ENCODE measurements around the gene ZNF780B. TPM values are rescaled to one million over a fixed set of nuclear protein-coding genes. Genes with fewer than 3 reads are reported as not detected.
A peak's percentile ranks its signal among the peaks of the same experiment; 100 is the strongest.

The ZNF780B gene
- polyA plus RNA-seq, 1 donor from 2014 or later, result 28.8 TPM

- Histone ChIP-seq H3K9me3 (ENCODE audit: low read length) (no peaks in the 10 kb centered on the region), H3K27me3 (ENCODE audit: insufficient read depth, low read depth, low read length) (no peaks in the 10 kb centered on the region), H3K9ac (ENCODE audit: low read length) (no peak overlapping the region), H2AFZ (ENCODE audit: low read depth, low read length) (no peak overlapping the region), H3K4me2 (ENCODE audit: low read length) (no peak overlapping the region), H3F3A (ENCODE audit: insufficient read depth, low read length, poor library complexity, severe bottlenecking) (no peaks in the 10 kb centered on the region), H3K9me2 (ENCODE audit: insufficient read depth, low read length) (no peaks in the 10 kb centered on the region), H3K27ac (ENCODE audit: low read length) (no peak overlapping the region), H3K4me3 (ENCODE audit: low read length) (peak overlapping the region; percentile 84), H4K20me1 (ENCODE audit: insufficient read depth) (no peaks in the 10 kb centered on the region), H3K36me3 (ENCODE audit: insufficient read depth, low read length) (no peaks in the 10 kb centered on the region), H3K79me2 (replicated peaks; ENCODE audit: insufficient read depth, low read length) (peaks cover 38% of the 10 kb centered on the region)
- TF ChIP-seq EZH2 (IDR thresholded peaks at IDR 0.05; ENCODE audit: borderline replicate concordance, insufficient read depth, low read length, poor library complexity, severe bottlenecking) (no peak), MXI1 (conservative IDR thresholded peaks at IDR 0.05; ENCODE audit: poor library complexity, severe bottlenecking) (no peak), TAF1 (IDR thresholded peaks at IDR 0.05; ENCODE audit: low read depth) (no peak), EP300 (conservative IDR thresholded peaks at IDR 0.05; ENCODE audit: poor library complexity, severe bottlenecking) (no peak), POLR2AphosphoS5 (IDR thresholded peaks at IDR 0.05) (no peak), CTCF (IDR thresholded peaks at IDR 0.05; ENCODE audit: poor library complexity, severe bottlenecking) (no peak), SMC3 (conservative IDR thresholded peaks at IDR 0.05; ENCODE audit: poor library complexity) (no peak), RAD21 (conservative IDR thresholded peaks at IDR 0.05) (no peak), REST (IDR thresholded peaks at IDR 0.05; ENCODE audit: borderline replicate concordance) (no peak)
These were observed 32.4 kb upstream of the ZNF780B start for GRCh38 chr19:40088299-40089047.

- Histone ChIP-seq H3K36me3 (ENCODE audit: insufficient read depth, low read length) (peaks cover 8% of the 10 kb centered on the region), H2AFZ (ENCODE audit: low read depth, low read length) (no peak overlapping the region), H4K20me1 (ENCODE audit: insufficient read depth) (no peaks in the 10 kb centered on the region), H3K9me2 (ENCODE audit: insufficient read depth, low read length) (no peaks in the 10 kb centered on the region), H3K4me2 (ENCODE audit: low read length) (no peak overlapping the region), H3K9me3 (ENCODE audit: low read length) (no peaks in the 10 kb centered on the region), H3K27ac (ENCODE audit: low read length) (no peak overlapping the region), H3K4me3 (ENCODE audit: low read length) (no peak overlapping the region), H3K9ac (ENCODE audit: low read length) (no peak overlapping the region), H3F3A (ENCODE audit: insufficient read depth, low read length, poor library complexity, severe bottlenecking) (no peaks in the 10 kb centered on the region), H3K27me3 (ENCODE audit: insufficient read depth, low read depth, low read length) (no peaks in the 10 kb centered on the region), H3K79me2 (replicated peaks; ENCODE audit: insufficient read depth, low read length) (peaks cover 36% of the 10 kb centered on the region)
- TF ChIP-seq EZH2 (IDR thresholded peaks at IDR 0.05; ENCODE audit: borderline replicate concordance, insufficient read depth, low read length, poor library complexity, severe bottlenecking), result no peak
- no peak for TF ChIP-seq MXI1 (conservative IDR thresholded peaks at IDR 0.05; ENCODE audit: poor library complexity, severe bottlenecking)
- TF ChIP-seq SMC3 (conservative IDR thresholded peaks at IDR 0.05; ENCODE audit: poor library complexity), result no peak
- TF ChIP-seq TAF1 (IDR thresholded peaks at IDR 0.05; ENCODE audit: low read depth), result no peak
- TF ChIP-seq EP300 (conservative IDR thresholded peaks at IDR 0.05; ENCODE audit: poor library complexity, severe bottlenecking), result no peak
- no peak for TF ChIP-seq POLR2AphosphoS5 (IDR thresholded peaks at IDR 0.05)
- no peak for TF ChIP-seq REST (IDR thresholded peaks at IDR 0.05; ENCODE audit: borderline replicate concordance)
- no peak for TF ChIP-seq RAD21 (conservative IDR thresholded peaks at IDR 0.05)
- no peak for TF ChIP-seq CTCF (IDR thresholded peaks at IDR 0.05; ENCODE audit: poor library complexity, severe bottlenecking)
These were observed 28.9 kb upstream of the ZNF780B start for GRCh38 chr19:40084948-40085347.
